SK-N-MC (cell line): ENCODE data around the gene COMMD6.
A peak's percentile ranks its signal among the peaks of the same experiment; 100 is the strongest.

ENCODE experiments used
- DNase-seq: peaks from one replicate; pipeline ENCODE4 v3.0.0-alpha.2; 2011; ENCODE audit warnings: low read depth, low spot score
- H3K27ac ChIP-seq: fragments of 200-600 bp; sonication (generic); 2 replicates; pipeline ENCODE4 v1.5.1; 2016; ENCODE audit warnings: mixed run types
- H3K36me3 ChIP-seq: fragments of 200-600 bp; sonication (generic); 2 replicates; pipeline ENCODE4 v1.6.1; 2017; ENCODE audit warnings: antibody characterized with exemption, low read length, mixed read lengths; ENCODE audit not compliant: insufficient read depth
- H3K4me3 ChIP-seq: fragments of 200-600 bp; sonication (generic); 2 replicates; pipeline ENCODE4 v1.5.1; 2016
- H3K9ac ChIP-seq: fragments of 200-600 bp; sonication (generic); 2 replicates; pipeline ENCODE4 v1.8.0; 2017; ENCODE audit warnings: mixed run types, mixed read lengths; ENCODE audit not compliant: insufficient read length
- H3K9me3 ChIP-seq: fragments of 200-600 bp; sonication (generic); 2 replicates; pipeline ENCODE4 v1.6.1; 2017; ENCODE audit warnings: low read depth, mild to moderate bottlenecking, antibody characterized with exemption, low read length, moderate library complexity, mixed read lengths
- EZH2 ChIP-seq: fragments of 200-600 bp; sonication (generic); IDR thresholded peaks from one replicate; pipeline ENCODE4 v1.6.1; 2017; ENCODE audit warnings: antibody characterized with exemption
- FOXP2 ChIP-seq: optimal IDR thresholded peaks from 2 replicates; pipeline ENCODE3; 2011; ENCODE audit warnings: mild to moderate bottlenecking, moderate library complexity; ENCODE audit not compliant: insufficient read depth; ENCODE audit errors: extremely low read length, control extremely low read depth
- POLR2AphosphoS5 ChIP-seq: IDR thresholded peaks from 2 replicates; pipeline ENCODE4 v1.6.1; 2012; ENCODE audit warnings: mild to moderate bottlenecking, low read depth, low read length, borderline replicate concordance

The COMMD6 gene

DNA sequence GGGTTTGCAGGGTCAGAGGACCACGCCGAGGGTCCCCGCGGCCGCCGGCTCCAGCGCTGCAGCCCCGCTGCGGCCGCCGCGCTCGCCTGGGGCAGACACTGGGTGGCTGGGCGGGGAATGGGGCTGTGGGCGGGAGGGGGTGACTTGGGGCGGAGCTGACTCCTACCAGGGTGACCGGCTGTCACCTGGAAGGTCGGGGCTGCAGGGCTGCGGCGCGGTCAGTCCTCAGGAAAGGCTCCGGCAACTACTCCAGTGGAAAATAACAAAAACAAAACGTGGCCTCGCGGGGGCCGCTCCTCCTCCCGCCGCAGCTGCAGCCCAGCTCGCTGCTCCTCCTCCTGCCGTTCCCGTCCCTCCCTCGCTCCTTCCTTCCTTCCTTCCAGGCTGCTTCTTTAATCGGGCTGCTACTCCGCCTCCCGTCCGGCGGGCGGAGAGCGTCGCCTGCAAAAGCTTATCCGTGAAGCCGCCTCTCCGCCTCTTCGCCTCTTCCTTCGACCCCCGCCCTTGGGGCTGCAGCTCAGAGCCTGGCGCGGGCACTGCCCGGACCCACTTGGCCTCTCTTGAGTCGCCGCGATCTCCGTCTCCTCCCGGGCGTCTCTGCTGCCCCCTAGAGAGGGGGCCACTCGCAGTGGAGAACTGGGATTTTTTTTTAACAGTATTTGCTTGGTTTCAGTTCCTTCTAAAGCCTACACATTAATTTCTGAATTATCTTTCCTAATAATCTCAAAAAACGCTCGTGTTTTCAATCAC lies 55.4 kb downstream of the COMMD6 start, which contains the start of gene TBC1D4:
Gene TBC1D4, minus strand, starts transcription at position 100 of the 750 bp plus-strand sequence. CDS start 402 bp downstream, outside the sequence.
- Histone ChIP-seq H3K9ac (peak within 1 kb of the TSS; percentile 75), H3K4me3 (peak within 1 kb of the TSS; percentile 99), H3K27ac (peak within 1 kb of the TSS; percentile 49; the same call in 1 of the 2 replicates), H3K36me3 (no peaks in the 10 kb centered on the region), H3K9me3 (no peaks in the 10 kb centered on the region)
- peak; percentile 30 for DNase-seq
- TF ChIP-seq EZH2: no peak
- TF ChIP-seq POLR2AphosphoS5: peak; percentile 20; the same call in 1 of the 2 replicates

DNA sequence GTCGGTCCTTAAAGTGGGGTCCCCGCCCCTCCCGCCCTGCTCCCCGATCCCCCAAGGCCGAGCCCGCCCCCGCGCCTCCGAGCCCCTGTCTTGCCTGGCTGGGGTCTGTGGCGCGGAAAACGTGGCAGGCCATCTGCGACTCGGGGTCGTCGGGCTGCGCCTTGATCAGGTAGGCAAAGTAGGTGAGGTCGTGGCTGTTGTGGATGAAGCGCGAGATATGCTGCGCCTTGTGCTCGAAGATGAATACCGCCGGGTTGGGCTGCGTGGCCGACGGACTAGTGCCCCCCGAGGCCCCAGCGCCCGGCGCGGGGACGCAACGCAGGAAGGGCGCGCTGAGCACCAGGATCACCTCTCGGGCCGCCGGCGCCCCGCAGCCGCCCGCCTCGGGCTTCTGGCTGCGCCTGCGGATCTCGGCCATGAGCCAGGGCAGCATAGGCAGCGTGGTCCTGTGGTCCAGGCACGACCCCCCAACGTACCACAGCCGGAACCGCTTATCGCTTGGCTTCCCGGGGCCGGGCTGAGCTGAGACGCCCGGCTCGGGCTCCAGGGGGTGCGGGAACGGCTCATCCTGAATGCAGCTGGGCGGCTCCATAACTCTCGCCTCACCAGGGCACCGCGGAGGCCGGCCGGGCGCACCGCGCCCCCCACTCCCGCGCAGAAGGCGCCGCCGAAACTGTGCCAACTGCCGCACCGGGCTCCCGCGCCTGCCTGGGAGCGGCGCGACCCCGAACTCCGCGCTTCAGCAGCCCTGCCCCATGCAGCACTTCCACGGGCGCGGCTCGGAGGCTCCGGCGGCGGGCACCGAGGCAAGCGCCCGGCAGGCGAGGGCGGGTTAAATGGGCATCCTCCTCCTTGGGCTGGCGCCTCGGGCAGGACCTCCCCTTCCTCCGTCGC lies 56.2 kb downstream of the COMMD6 start:
- no peaks in the 10 kb centered on the region for H3K9me3 ChIP-seq
- TF ChIP-seq POLR2AphosphoS5: no peak
- no peak for TF ChIP-seq EZH2
- TF ChIP-seq FOXP2: no peak
- no peaks in the 10 kb centered on the region for H3K36me3 ChIP-seq
- no peak overlapping the region for H3K27ac ChIP-seq
- peak overlapping the region; percentile 75 for H3K9ac ChIP-seq
- H3K4me3 ChIP-seq: peak overlapping the region; percentile 99
- DNase-seq: no peak

- H3K4me3 ChIP-seq: peak overlapping the region; percentile 99
- H3K36me3 ChIP-seq: no peaks in the 10 kb centered on the region
- TF ChIP-seq EZH2: no peak
- no peak; the same call in 1 of the 2 replicates for TF ChIP-seq POLR2AphosphoS5
- no peak for TF ChIP-seq FOXP2
- DNase-seq: no peak
- H3K27ac ChIP-seq: no peak overlapping the region
- peak overlapping the region; percentile 75 for H3K9ac ChIP-seq
- H3K9me3 ChIP-seq: no peaks in the 10 kb centered on the region
Measured at GRCh38 chr13:75480671-75481175, 56.9 kb downstream of the COMMD6 start.

GRCh38 chr13:75479102-75479740 lies 58.4 kb downstream of the COMMD6 start:
- Histone ChIP-seq H3K4me3 (peak overlapping the region; percentile 99), H3K36me3 (no peaks in the 10 kb centered on the region), H3K9ac (no peak overlapping the region), H3K9me3 (no peaks in the 10 kb centered on the region), H3K27ac (no peak overlapping the region)
- TF ChIP-seq EZH2: no peak
- TF ChIP-seq FOXP2: no peak
- no peak for TF ChIP-seq POLR2AphosphoS5
- no peak for DNase-seq

- no peak overlapping the region for H3K27ac ChIP-seq
- DNase-seq: no peak
- H3K9me3 ChIP-seq: no peaks in the 10 kb centered on the region
- H3K9ac ChIP-seq: no peak overlapping the region
- no peaks in the 10 kb centered on the region for H3K36me3 ChIP-seq
- TF ChIP-seq FOXP2 (no peak), EZH2 (no peak), POLR2AphosphoS5 (no peak)
- H3K4me3 ChIP-seq: no peak overlapping the region
Measured at GRCh38 chr13:75478659-75479058, 59.0 kb downstream of the COMMD6 start.
